OCI-LY3 (cell line): Measurements from ENCODE around the gene ZNF311.

ENCODE experiments used
- EZH2phosphoT487 ChIP-seq: fragments of 200-600 bp; shearing (Covaris generic); IDR thresholded peaks from 2 replicates; pipeline ENCODE4 v1.6.1; 2018; ENCODE audit warnings: antibody characterized with exemption, mixed run types, low read depth
- TF ChIP-seq, protein P1 (sequence below): fragments of 200-600, 300-600 bp; sonication (generic); IDR thresholded peaks from 2 replicates; pipeline ENCODE4 v1.5.1; 2014; ENCODE audit warnings: antibody characterized with exemption, low read length, low read depth

DNA sequence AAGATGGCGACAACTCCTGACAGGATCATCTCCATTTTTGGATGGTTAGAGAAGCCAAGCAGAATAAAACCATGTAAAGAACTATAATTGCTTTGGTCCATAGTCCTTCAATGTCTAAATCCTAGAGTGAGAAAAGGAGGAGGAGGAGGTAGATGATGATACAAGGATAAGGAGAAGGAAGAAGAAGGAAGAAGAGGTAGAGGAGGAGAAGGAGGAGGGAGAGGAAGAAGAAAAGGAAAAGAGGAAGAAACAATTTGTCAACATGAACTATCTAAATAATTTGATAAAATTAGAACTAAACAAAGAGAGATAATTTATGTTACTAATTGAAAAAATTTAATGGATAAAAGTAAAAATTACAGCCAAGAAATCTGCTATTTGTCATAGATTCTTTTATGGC lies 40.0 kb upstream of the ZNF311 start, which contains the start of gene OR2W1:
- TF ChIP-seq, protein P1, sequence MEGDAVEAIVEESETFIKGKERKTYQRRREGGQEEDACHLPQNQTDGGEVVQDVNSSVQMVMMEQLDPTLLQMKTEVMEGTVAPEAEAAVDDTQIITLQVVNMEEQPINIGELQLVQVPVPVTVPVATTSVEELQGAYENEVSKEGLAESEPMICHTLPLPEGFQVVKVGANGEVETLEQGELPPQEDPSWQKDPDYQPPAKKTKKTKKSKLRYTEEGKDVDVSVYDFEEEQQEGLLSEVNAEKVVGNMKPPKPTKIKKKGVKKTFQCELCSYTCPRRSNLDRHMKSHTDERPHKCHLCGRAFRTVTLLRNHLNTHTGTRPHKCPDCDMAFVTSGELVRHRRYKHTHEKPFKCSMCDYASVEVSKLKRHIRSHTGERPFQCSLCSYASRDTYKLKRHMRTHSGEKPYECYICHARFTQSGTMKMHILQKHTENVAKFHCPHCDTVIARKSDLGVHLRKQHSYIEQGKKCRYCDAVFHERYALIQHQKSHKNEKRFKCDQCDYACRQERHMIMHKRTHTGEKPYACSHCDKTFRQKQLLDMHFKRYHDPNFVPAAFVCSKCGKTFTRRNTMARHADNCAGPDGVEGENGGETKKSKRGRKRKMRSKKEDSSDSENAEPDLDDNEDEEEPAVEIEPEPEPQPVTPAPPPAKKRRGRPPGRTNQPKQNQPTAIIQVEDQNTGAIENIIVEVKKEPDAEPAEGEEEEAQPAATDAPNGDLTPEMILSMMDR, result no peak
- no peak for TF ChIP-seq EZH2phosphoT487
